B cell (primary cell): ENCODE data around the gene UBE2Q1.

Experiments
- CTCF ChIP-seq: fragments of 200-600 bp; IDR thresholded peaks from one replicate; pipeline ENCODE4 v1.8.0; 2022; ENCODE audit warnings: antibody characterized with exemption, mild to moderate bottlenecking
- EZH2 ChIP-seq: IDR thresholded peaks from 2 replicates; pipeline ENCODE4 v1.6.1; 2012; ENCODE audit warnings: borderline replicate concordance, low read depth, mild to moderate bottlenecking, moderate library complexity, low read length; ENCODE audit not compliant: insufficient read depth, poor library complexity, severe bottlenecking

DNA sequence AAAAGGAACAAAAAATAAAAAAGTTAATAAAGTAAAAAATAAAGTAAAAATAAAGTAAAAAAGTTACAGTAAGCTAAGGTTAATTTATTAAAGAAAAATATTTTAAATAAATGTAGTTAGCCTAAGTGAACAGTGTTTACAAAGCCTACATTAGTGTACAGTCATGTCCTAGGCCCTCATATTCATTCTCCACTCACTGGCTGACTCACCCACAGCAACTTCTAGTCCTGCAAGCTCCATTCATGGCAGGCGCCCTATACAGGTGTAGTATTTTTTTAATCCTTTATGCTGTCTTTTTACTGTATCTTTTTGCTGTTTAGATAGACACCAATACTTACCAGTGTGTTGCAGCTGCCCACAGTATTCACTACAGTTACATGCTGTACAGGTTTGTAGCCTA is 37.2 kb upstream of the UBE2Q1 start:
- TF ChIP-seq CTCF (no peak), EZH2 (no peak)
